ENCODE results near the gene GSC2. TPM values are rescaled to one million over a fixed set of nuclear protein-coding genes. Genes with fewer than 3 reads are reported as not detected.

GSC2 gene
- total RNA-seq, 1 donor from 2014 or later = not detected

DNA sequence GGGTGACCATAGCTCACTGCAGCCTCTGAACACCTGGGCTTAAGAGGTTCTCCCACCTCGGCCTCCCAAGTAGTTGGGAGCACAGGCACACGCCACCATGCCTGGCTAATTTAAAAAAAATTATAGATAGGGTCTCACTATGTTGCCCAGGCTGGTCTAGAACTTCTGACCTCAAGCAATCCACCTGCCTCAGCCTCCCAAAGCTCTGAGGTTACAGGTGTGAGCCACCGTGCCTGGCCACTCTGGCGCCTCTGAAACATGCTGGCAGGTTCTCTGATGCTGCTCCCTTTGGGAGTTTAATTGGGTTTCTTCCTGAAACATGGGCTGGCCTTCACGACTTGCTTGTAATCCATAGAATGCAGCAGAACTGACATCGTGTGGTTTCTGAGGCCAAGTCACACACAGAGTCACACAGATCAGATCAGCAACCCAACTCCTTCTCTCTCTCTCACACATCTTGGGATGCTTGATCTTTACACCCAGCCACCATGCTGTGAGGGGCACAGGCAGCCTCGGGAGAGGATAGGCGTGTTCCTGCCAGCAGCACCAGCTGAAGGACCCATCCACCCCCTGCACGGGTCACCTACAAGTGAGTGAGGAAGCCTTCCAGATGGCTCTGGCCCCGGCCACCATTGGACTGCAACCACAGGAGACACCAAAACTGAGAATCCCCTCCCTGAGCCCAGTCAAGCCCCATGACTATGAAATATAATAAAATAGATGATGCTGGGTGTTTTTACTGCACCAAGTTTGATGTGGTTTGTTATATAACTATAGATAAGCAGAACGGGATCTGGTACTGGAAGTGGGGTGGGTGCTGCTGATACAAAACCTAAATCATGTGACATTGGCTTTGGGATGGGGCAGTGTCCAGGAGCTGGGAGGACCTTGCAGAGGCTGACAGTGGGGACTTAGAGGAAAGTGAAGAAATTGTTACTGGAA, 3.1 kb upstream of the GSC2 start:
- no peak overlapping the region for H3K27ac ChIP-seq (replicated peaks)
- intact Hi-C loops (cut with micrococcal nuclease) = no loop called here
- H3K27me3 ChIP-seq (ENCODE audit: low read depth) = peaks cover 79% of the 10 kb centered on the region
- no peak overlapping the region for H3K4me3 ChIP-seq
- H3K9me3 ChIP-seq (replicated peaks) = no peaks in the 10 kb centered on the region
- TF ChIP-seq, protein P1, sequence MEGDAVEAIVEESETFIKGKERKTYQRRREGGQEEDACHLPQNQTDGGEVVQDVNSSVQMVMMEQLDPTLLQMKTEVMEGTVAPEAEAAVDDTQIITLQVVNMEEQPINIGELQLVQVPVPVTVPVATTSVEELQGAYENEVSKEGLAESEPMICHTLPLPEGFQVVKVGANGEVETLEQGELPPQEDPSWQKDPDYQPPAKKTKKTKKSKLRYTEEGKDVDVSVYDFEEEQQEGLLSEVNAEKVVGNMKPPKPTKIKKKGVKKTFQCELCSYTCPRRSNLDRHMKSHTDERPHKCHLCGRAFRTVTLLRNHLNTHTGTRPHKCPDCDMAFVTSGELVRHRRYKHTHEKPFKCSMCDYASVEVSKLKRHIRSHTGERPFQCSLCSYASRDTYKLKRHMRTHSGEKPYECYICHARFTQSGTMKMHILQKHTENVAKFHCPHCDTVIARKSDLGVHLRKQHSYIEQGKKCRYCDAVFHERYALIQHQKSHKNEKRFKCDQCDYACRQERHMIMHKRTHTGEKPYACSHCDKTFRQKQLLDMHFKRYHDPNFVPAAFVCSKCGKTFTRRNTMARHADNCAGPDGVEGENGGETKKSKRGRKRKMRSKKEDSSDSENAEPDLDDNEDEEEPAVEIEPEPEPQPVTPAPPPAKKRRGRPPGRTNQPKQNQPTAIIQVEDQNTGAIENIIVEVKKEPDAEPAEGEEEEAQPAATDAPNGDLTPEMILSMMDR (IDR thresholded peaks at IDR 0.05; ENCODE audit: borderline replicate concordance) = no peak
- H3K36me3 ChIP-seq = no peaks in the 10 kb centered on the region
- peaks cover 11% of the 10 kb centered on the region for H3K4me1 ChIP-seq
- no peak for DNase-seq

DNA sequence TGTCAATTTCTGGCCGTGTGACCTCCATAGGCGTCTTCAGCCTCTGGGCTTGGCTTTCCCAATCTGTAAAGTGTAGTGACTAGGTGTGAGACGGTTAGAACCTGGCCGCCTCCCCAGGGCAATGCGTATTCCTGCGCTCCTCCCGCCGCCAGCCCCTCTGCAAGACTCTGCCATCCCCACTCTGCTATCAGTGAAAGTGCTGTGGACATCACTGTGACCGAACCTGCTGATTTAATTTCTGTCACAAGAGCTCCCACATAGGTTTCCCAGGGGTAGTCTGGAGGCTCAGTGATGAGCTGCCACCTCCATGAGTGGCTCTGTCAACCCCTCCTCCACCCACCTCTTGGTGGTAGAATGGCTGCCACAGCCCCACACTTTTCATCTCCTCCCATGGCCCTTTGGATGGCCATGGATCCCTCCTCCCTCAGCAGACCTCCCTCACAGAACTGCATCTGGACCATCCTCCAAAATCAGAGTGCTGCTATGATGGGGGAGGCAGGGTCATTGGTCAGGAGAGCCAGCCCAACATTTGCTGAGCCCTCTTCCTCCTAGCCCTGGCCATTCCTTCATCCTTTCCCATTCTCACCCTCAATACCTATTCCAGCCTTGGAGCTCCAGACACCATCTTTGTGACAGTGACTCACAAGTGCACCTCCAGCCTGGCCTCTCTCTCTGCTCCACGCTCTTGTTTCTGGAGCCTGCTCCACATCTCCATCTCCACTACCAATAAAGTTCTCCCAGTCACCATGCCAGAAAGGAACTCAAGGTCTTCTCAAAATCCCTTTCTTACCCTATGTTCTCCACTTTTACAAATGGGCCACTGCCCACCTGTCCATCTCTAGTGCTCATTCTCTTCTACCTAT, 1.5 kb upstream of the GSC2 start:
- no peak for DNase-seq
- peaks cover 11% of the 10 kb centered on the region for H3K4me1 ChIP-seq
- H3K27ac ChIP-seq (replicated peaks) = no peak overlapping the region
- H3K36me3 ChIP-seq = no peaks in the 10 kb centered on the region
- TF ChIP-seq, protein P1 (IDR thresholded peaks at IDR 0.05; ENCODE audit: borderline replicate concordance) = no peak
- no peaks in the 10 kb centered on the region for H3K9me3 ChIP-seq (replicated peaks)
- no peak overlapping the region for H3K4me3 ChIP-seq
- H3K27me3 ChIP-seq (ENCODE audit: low read depth) = peaks cover 92% of the 10 kb centered on the region
- intact Hi-C loops (cut with micrococcal nuclease) = no loop called here

DNA sequence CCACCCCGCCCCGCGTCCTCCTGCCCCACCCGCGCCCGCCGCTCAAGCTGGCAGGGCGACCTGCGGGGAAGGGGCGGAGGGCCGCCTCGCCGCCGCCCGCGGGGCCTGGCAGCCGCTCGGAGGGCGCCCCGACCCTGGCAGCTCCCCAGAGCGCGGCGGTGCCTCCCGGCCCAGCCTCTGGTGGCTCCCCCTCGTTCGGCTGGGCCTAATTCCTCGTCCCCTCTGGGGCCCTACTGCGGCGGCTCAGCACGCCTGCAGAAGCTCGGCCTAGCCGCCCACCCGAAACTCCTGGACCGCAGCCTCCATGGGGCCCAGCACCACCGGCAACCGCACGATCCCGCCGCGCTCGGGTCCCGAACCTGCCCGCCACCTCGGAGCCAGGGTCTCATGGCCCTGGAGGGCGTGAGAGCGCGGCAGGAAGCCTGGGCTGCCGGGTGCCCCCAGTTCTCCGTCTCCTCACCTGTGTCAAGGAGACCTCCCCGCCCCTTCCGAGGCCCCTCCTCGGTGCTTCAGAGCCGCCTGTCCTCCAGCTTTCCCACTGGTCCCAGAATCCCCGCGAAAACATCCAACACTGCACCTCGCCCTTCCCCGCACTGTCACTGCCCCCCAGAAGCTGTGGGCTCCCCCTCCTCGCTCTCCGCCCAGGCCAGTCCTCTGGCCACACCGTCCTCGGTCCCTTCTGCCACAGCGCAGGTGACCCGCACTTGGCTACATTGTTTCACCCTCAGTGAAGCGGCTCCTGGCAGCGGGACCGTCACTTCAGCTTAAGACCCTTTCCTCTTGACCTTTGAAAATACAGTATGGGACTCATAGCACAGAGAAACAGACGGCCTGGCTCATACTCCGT, 613 bp upstream of the GSC2 start:
- intact Hi-C loops (cut with micrococcal nuclease) = no loop called here
- TF ChIP-seq, protein P1 (IDR thresholded peaks at IDR 0.05; ENCODE audit: borderline replicate concordance) = no peak
- H3K4me1 ChIP-seq = peaks cover 11% of the 10 kb centered on the region
- peaks cover 84% of the 10 kb centered on the region for H3K27me3 ChIP-seq (ENCODE audit: low read depth)
- no peaks in the 10 kb centered on the region for H3K36me3 ChIP-seq
- H3K4me3 ChIP-seq = no peak overlapping the region
- no peak for DNase-seq
- H3K9me3 ChIP-seq (replicated peaks) = no peaks in the 10 kb centered on the region
- no peak overlapping the region for H3K27ac ChIP-seq (replicated peaks)

DNA sequence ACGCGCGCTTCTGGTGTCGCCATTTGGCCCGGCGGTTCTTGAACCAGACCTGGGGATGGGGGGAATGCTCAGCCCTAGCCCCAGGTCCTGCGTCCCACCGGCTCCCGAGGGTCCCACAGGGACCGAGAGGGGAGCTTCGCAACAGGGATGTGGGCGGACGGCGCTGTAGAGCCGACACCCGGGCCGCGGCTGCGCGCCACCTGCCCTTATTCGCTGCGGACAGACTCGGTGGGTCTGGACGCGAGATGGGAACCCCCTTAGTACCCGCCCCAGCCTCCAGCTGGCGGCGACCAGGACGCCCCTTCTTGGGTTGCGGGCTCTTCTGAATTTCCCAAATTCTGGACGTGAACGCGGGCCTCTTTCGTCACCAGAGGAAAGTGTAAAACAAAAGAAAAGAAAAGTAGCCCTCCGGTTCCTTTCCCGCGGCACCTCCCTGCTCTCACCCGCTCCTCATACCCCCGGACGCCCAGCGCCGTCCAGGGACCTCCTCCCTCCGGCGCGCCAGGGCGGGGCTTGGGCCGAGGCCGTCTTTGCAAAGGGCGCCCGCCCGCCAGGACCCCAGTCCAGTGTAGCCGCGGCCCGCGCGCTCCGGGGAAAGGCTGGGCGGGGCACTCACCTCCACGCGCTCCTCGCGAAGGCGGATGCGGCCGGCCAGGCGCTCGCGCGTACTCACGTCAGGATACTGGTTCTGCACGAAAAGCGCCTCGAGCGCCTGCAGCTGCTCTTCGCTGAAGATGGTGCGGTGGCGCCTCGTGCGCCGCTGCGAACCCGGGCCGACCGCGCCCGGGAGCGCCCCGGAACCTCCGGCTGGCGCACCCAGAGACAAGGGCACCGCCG, 827 bp downstream of the GSC2 start:
- Histone ChIP-seq H3K36me3 (no peaks in the 10 kb centered on the region), H3K9me3 (replicated peaks) (no peaks in the 10 kb centered on the region), H3K27me3 (ENCODE audit: low read depth) (peaks cover 72% of the 10 kb centered on the region), H3K4me3 (peak overlapping the region; percentile 50), H3K27ac (replicated peaks) (no peak overlapping the region), H3K4me1 (peaks cover 13% of the 10 kb centered on the region)
- intact Hi-C loops (cut with micrococcal nuclease) = no loop called here
- no peak for DNase-seq
- TF ChIP-seq, protein P1 (IDR thresholded peaks at IDR 0.05; ENCODE audit: borderline replicate concordance) = no peak

Data from left ventricle myocardium inferior (tissue), 1 donor.